ENCODE results near the gene ARL5C.

The ARL5C gene

GRCh38 chr17:39200957-39201510 is 35.1 kb upstream of the ARL5C start:
- Histone ChIP-seq H3K27ac (ENCODE audit: low read length) (no peak overlapping the region), H3K27me3 (ENCODE audit: control insufficient read depth, insufficient read depth, low read length) (no peaks in the 10 kb centered on the region), H3K4me3 (ENCODE audit: low read length) (peak overlapping the region; percentile 95; the same call in 1 of the 2 replicates), H3K4me1 (ENCODE audit: control insufficient read depth, insufficient read depth, low read length) (peaks cover 2% of the 10 kb centered on the region; the same call in 1 of the 2 replicates), H3K9me3 (ENCODE audit: control insufficient read depth, insufficient read depth, low read length) (no peaks in the 10 kb centered on the region), H3K36me3 (ENCODE audit: control insufficient read depth, insufficient read depth, low read length) (peaks cover 35% of the 10 kb centered on the region)
- WGBS (ENCODE audit: insufficient coverage, insufficient read length): no CpG with 5 or more reads among the region's 11 CpGs
- no peak for DNase-seq (ENCODE audit: low read depth, low spot score)

GRCh38 chr17:39200070-39200879 is 34.3 kb upstream of the ARL5C start, which contains the start of gene RPL19:
Gene RPL19 (plus strand): TSS chr17:39200283. CDS start chr17:39200345, 62 bp downstream.
- no CpG with 5 or more reads among the region's 52 CpGs for WGBS (ENCODE audit: insufficient coverage, insufficient read length)
- peaks cover 35% of the 10 kb centered on the region for H3K36me3 ChIP-seq (ENCODE audit: control insufficient read depth, insufficient read depth, low read length)
- peaks cover 3% of the 10 kb centered on the region; the same call in 1 of the 2 replicates for H3K4me1 ChIP-seq (ENCODE audit: control insufficient read depth, insufficient read depth, low read length)
- no peaks in the 10 kb centered on the region for H3K27me3 ChIP-seq (ENCODE audit: control insufficient read depth, insufficient read depth, low read length)
- peak within 1 kb of the TSS; percentile 95 for H3K4me3 ChIP-seq (ENCODE audit: low read length)
- no peak within 1 kb of the TSS for H3K27ac ChIP-seq (ENCODE audit: low read length)
- H3K9me3 ChIP-seq (ENCODE audit: control insufficient read depth, insufficient read depth, low read length): no peaks in the 10 kb centered on the region
- no peak for DNase-seq (ENCODE audit: low read depth, low spot score)

GRCh38 chr17:39199820-39200069 is 33.8 kb upstream of the ARL5C start:
- no CpG with 5 or more reads among the region's 10 CpGs for WGBS (ENCODE audit: insufficient coverage, insufficient read length)
- peak overlapping the region; percentile 95; the same call in 1 of the 2 replicates for H3K4me3 ChIP-seq (ENCODE audit: low read length)
- no peak for DNase-seq (ENCODE audit: low read depth, low spot score)
- no peaks in the 10 kb centered on the region for H3K9me3 ChIP-seq (ENCODE audit: control insufficient read depth, insufficient read depth, low read length)
- H3K4me1 ChIP-seq (ENCODE audit: control insufficient read depth, insufficient read depth, low read length): peaks cover 3% of the 10 kb centered on the region
- no peaks in the 10 kb centered on the region for H3K27me3 ChIP-seq (ENCODE audit: control insufficient read depth, insufficient read depth, low read length)
- peaks cover 31% of the 10 kb centered on the region for H3K36me3 ChIP-seq (ENCODE audit: control insufficient read depth, insufficient read depth, low read length)
- no peak overlapping the region for H3K27ac ChIP-seq (ENCODE audit: low read length)

- DNase-seq (ENCODE audit: low read depth, low spot score): no peak
- no peaks in the 10 kb centered on the region for H3K27me3 ChIP-seq (ENCODE audit: control insufficient read depth, insufficient read depth, low read length)
- no peak overlapping the region for H3K27ac ChIP-seq (ENCODE audit: low read length)
- WGBS (ENCODE audit: insufficient coverage, insufficient read length): no CpG with 5 or more reads among the region's 4 CpGs
- no peaks in the 10 kb centered on the region for H3K9me3 ChIP-seq (ENCODE audit: control insufficient read depth, insufficient read depth, low read length)
- peaks cover 20% of the 10 kb centered on the region for H3K36me3 ChIP-seq (ENCODE audit: control insufficient read depth, insufficient read depth, low read length)
- H3K4me1 ChIP-seq (ENCODE audit: control insufficient read depth, insufficient read depth, low read length): peaks cover 3% of the 10 kb centered on the region
- no peak overlapping the region; the same call in 1 of the 2 replicates for H3K4me3 ChIP-seq (ENCODE audit: low read length)
Measured at GRCh38 chr17:39198186-39198566, 32.2 kb upstream of the ARL5C start.

- Histone ChIP-seq H3K9me3 (ENCODE audit: control insufficient read depth, insufficient read depth, low read length) (no peaks in the 10 kb centered on the region), H3K4me3 (ENCODE audit: low read length) (peak within 1 kb of the TSS; percentile 71), H3K27ac (ENCODE audit: low read length) (no peak within 1 kb of the TSS), H3K27me3 (ENCODE audit: control insufficient read depth, insufficient read depth, low read length) (no peaks in the 10 kb centered on the region), H3K36me3 (ENCODE audit: control insufficient read depth, insufficient read depth, low read length) (peaks cover 20% of the 10 kb centered on the region), H3K4me1 (ENCODE audit: control insufficient read depth, insufficient read depth, low read length) (peaks cover 3% of the 10 kb centered on the region)
- no peak for DNase-seq (ENCODE audit: low read depth, low spot score)
- WGBS (ENCODE audit: insufficient coverage, insufficient read length): no CpG with 5 or more reads among the region's 55 CpGs
Measured at GRCh38 chr17:39197380-39198185, 31.6 kb upstream of the ARL5C start, which contains the start of gene CACNB1. Gene CACNB1 (minus strand): TSS chr17:39197669. CDS start chr17:39197495, 174 bp downstream.

GRCh38 chr17:39196808-39197291 is 30.9 kb upstream of the ARL5C start:
- H3K4me3 ChIP-seq (ENCODE audit: low read length): peak overlapping the region; percentile 71
- H3K36me3 ChIP-seq (ENCODE audit: control insufficient read depth, insufficient read depth, low read length): peaks cover 15% of the 10 kb centered on the region
- peaks cover 3% of the 10 kb centered on the region for H3K4me1 ChIP-seq (ENCODE audit: control insufficient read depth, insufficient read depth, low read length)
- no peak for DNase-seq (ENCODE audit: low read depth, low spot score)
- H3K27ac ChIP-seq (ENCODE audit: low read length): no peak overlapping the region
- H3K9me3 ChIP-seq (ENCODE audit: control insufficient read depth, insufficient read depth, low read length): no peaks in the 10 kb centered on the region
- no peaks in the 10 kb centered on the region for H3K27me3 ChIP-seq (ENCODE audit: control insufficient read depth, insufficient read depth, low read length)
- no CpG with 5 or more reads among the region's 30 CpGs for WGBS (ENCODE audit: insufficient coverage, insufficient read length)

- H3K27ac ChIP-seq (ENCODE audit: low read length): no peak overlapping the region
- H3K36me3 ChIP-seq (ENCODE audit: control insufficient read depth, insufficient read depth, low read length): peaks cover 17% of the 10 kb centered on the region
- H3K9me3 ChIP-seq (ENCODE audit: control insufficient read depth, insufficient read depth, low read length): no peaks in the 10 kb centered on the region
- no CpG with 5 or more reads among the region's 8 CpGs for WGBS (ENCODE audit: insufficient coverage, insufficient read length)
- DNase-seq (ENCODE audit: low read depth, low spot score): no peak
- peak overlapping the region; percentile 71; the same call in 1 of the 2 replicates for H3K4me3 ChIP-seq (ENCODE audit: low read length)
- H3K27me3 ChIP-seq (ENCODE audit: control insufficient read depth, insufficient read depth, low read length): no peaks in the 10 kb centered on the region
- peaks cover 3% of the 10 kb centered on the region for H3K4me1 ChIP-seq (ENCODE audit: control insufficient read depth, insufficient read depth, low read length)
Measured at GRCh38 chr17:39196241-39196807, 30.4 kb upstream of the ARL5C start.

GRCh38 chr17:39195568-39196160 is 29.7 kb upstream of the ARL5C start:
- no CpG with 5 or more reads among the region's 8 CpGs for WGBS (ENCODE audit: insufficient coverage, insufficient read length)
- Histone ChIP-seq H3K36me3 (ENCODE audit: control insufficient read depth, insufficient read depth, low read length) (peaks cover 16% of the 10 kb centered on the region), H3K4me3 (ENCODE audit: low read length) (no peak overlapping the region), H3K27me3 (ENCODE audit: control insufficient read depth, insufficient read depth, low read length) (no peaks in the 10 kb centered on the region), H3K9me3 (ENCODE audit: control insufficient read depth, insufficient read depth, low read length) (no peaks in the 10 kb centered on the region), H3K4me1 (ENCODE audit: control insufficient read depth, insufficient read depth, low read length) (peaks cover 3% of the 10 kb centered on the region), H3K27ac (ENCODE audit: low read length) (no peak overlapping the region)
- no peak for DNase-seq (ENCODE audit: low read depth, low spot score)

GRCh38 chr17:39194985-39195524 is 29.1 kb upstream of the ARL5C start:
- WGBS (ENCODE audit: insufficient coverage, insufficient read length): no CpG with 5 or more reads among the region's 10 CpGs

More at GRCh38 chr17:39194985-39195524, 29.1 kb upstream of the ARL5C start:
- no peaks in the 10 kb centered on the region for H3K9me3 ChIP-seq (ENCODE audit: control insufficient read depth, insufficient read depth, low read length)
- no peak overlapping the region for H3K27ac ChIP-seq (ENCODE audit: low read length)
- no peak for DNase-seq (ENCODE audit: low read depth, low spot score)
- H3K4me1 ChIP-seq (ENCODE audit: control insufficient read depth, insufficient read depth, low read length): peaks cover 3% of the 10 kb centered on the region
- H3K4me3 ChIP-seq (ENCODE audit: low read length): no peak overlapping the region; the same call in 1 of the 2 replicates
- H3K36me3 ChIP-seq (ENCODE audit: control insufficient read depth, insufficient read depth, low read length): peaks cover 16% of the 10 kb centered on the region
- no peaks in the 10 kb centered on the region for H3K27me3 ChIP-seq (ENCODE audit: control insufficient read depth, insufficient read depth, low read length)
